Natural killer cell (primary cell): Measurements from ENCODE around the gene MRPS6. TPM values are rescaled to one million over a fixed set of nuclear protein-coding genes. Genes with fewer than 3 reads are reported as not detected.

Experiments used
- ATAC-seq, 3 donors: fragments of 150-1000 bp in 2 of 3; fragments of 200-7000 bp in 1 of 3; cut with Tn5 transposase; 1 replicate in 1 of 3; 2 replicates in 2 of 3; pipeline ENCODE4 v1.10.0; 2021; ENCODE audit warnings: mild to moderate bottlenecking in 2 of 3, moderate library complexity in 2 of 3
- DNase-seq, 2 donors: peaks; one replicate each; pipeline versions ENCODE4 v3.0.0 to v3.0.0-alpha.2; 2013 to 2021; ENCODE audit warnings: mixed read lengths in 1 of 2
- H3K27ac ChIP-seq: one replicate; pipeline ENCODE4 v1.5.1; 2013; ENCODE audit warnings: mild to moderate bottlenecking, low read length
- H3K27me3 ChIP-seq: one replicate; pipeline ENCODE4 v1.6.1; 2013; ENCODE audit warnings: low read length; ENCODE audit not compliant: control insufficient read depth, insufficient read depth
- H3K36me3 ChIP-seq: one replicate; pipeline ENCODE4 v1.6.1; 2013; ENCODE audit warnings: low read length; ENCODE audit not compliant: control insufficient read depth, insufficient read depth
- H3K4me1 ChIP-seq: one replicate; pipeline ENCODE4 v1.6.1; 2013; ENCODE audit warnings: low read length; ENCODE audit not compliant: control insufficient read depth, insufficient read depth
- H3K4me3 ChIP-seq: one replicate; pipeline ENCODE4 v1.5.1; 2013; ENCODE audit warnings: low read length
- H3K9me3 ChIP-seq: one replicate; pipeline ENCODE4 v1.6.1; 2013; ENCODE audit warnings: low read length; ENCODE audit not compliant: control insufficient read depth, insufficient read depth
- H3K27ac Mint-ChIP-seq, 2 donors: one replicate each; pipeline ENCODE4 v1.8.0; 2022; ENCODE audit warnings: mild to moderate bottlenecking in 2 of 2, mixed read lengths in 2 of 2, moderate library complexity in 1 of 2
- H3K27me3 Mint-ChIP-seq, 2 donors: one replicate each; pipeline ENCODE4 v1.8.0; 2022; ENCODE audit warnings: low read depth in 2 of 2, mixed read lengths in 2 of 2
- H3K36me3 Mint-ChIP-seq: one replicate; pipeline ENCODE4 v1.8.0; 2022; ENCODE audit warnings: mixed read lengths
- H3K4me1 Mint-ChIP-seq, 2 donors: one replicate each; pipeline ENCODE4 v1.8.0; 2022; ENCODE audit warnings: mixed read lengths in 2 of 2
- H3K4me3 Mint-ChIP-seq: one replicate; pipeline ENCODE4 v1.8.0; 2022; ENCODE audit warnings: mild to moderate bottlenecking, moderate library complexity, mixed read lengths
- H3K9me3 Mint-ChIP-seq, 2 donors: one replicate each; pipeline ENCODE4 v1.8.0; 2022; ENCODE audit warnings: mixed read lengths in 2 of 2
- CTCF ChIP-seq: fragments of 200-600 bp; IDR thresholded peaks from one replicate; pipeline ENCODE4 v1.8.0; 2022; ENCODE audit warnings: antibody characterized with exemption
- WGBS: methylation state at CpG from one replicate; pipeline ENCODE4 v1.1.7; 2013; ENCODE audit warnings: missing lambda C conversion rate; ENCODE audit not compliant: insufficient coverage; 5-methylcytosine and 5-hydroxymethylcytosine counted together
- intact Hi-C: fragments of 100-400 bp; cut with micrococcal nuclease; formaldehyde crosslinking; loops from one replicate; pipeline ENCODE4 v1.14.2; 2022
- total RNA-seq, 4 donors: library from RNA; stranded (reverse); fragments of 120-200 nt in 1 of 4; gene quantifications; one replicate each; pipeline versions ENCODE4 v1.2.3 to v1.2.4, GENCODE V29; 2013 to 2022

MRPS6 gene
- total RNA-seq, 3 donors from 2014 or later (not counting 1 experiment from before 2014, with no cell fraction given) = 42.7 to 54.5 (median 44.3) TPM

DNA sequence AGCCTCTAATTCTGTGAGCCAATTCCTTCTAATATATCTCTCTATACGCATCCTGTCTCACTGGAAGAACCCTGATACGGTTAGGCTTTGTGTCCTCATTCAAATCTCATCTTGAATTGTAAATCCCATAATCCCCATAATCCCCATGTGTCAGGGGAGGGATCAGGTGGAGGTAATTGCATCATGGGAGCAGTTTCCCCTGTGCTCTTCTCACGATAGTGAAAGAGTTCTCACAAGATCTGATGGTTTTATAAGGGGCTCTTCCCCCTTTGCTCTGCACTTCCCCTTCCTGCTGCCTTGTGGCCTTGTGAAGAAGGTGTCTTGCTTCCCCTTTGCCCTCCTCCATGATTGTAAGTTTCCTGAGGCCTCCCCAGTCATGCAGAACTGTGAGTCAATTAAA is 116.1 kb downstream of the MRPS6 start:
- Mint-ChIP-seq H3K36me3 (no peaks in the 10 kb centered on the region), H3K27me3 (no peaks in the 10 kb centered on the region), H3K27ac (peak overlapping the region in 1 of 2 donors; percentile 24), H3K4me3 (no peak overlapping the region), H3K4me1 (peaks cover 22 to 25% of the 10 kb centered on the region in 2 donors), H3K9me3 (no peaks in the 10 kb centered on the region)
- H3K36me3 ChIP-seq = no peaks in the 10 kb centered on the region
- DNase-seq (no peak), ATAC-seq (no peak)
- no peaks in the 10 kb centered on the region for H3K27me3 ChIP-seq
- WGBS = 47% methylated on average over 3 of the region's 3 CpGs
- intact Hi-C loops = no loop called here
- H3K9me3 ChIP-seq = no peaks in the 10 kb centered on the region
- no peak for TF ChIP-seq CTCF
- no peak overlapping the region for H3K27ac ChIP-seq
- H3K4me3 ChIP-seq = no peak overlapping the region
- peaks cover 4% of the 10 kb centered on the region for H3K4me1 ChIP-seq

GRCh38 chr21:34190576-34191321 is 117.4 kb downstream of the MRPS6 start:
- DNase-seq (no peak), ATAC-seq (no peak)
- Mint-ChIP-seq H3K27me3 (no peaks in the 10 kb centered on the region), H3K36me3 (no peaks in the 10 kb centered on the region), H3K9me3 (no peaks in the 10 kb centered on the region), H3K27ac (peak overlapping the region in 1 of 2 donors; percentile 45), H3K4me1 (peaks cover 22 to 25% of the 10 kb centered on the region in 2 donors), H3K4me3 (no peak overlapping the region)
- H3K36me3 ChIP-seq = no peaks in the 10 kb centered on the region
- no peak for TF ChIP-seq CTCF
- no peak overlapping the region for H3K4me3 ChIP-seq
- no peaks in the 10 kb centered on the region for H3K27me3 ChIP-seq
- peaks cover 4% of the 10 kb centered on the region for H3K4me1 ChIP-seq
- no peaks in the 10 kb centered on the region for H3K9me3 ChIP-seq
- WGBS = 80% methylated on average over 5 of the region's 7 CpGs
- intact Hi-C loops = no loop called here
- no peak overlapping the region for H3K27ac ChIP-seq

DNA sequence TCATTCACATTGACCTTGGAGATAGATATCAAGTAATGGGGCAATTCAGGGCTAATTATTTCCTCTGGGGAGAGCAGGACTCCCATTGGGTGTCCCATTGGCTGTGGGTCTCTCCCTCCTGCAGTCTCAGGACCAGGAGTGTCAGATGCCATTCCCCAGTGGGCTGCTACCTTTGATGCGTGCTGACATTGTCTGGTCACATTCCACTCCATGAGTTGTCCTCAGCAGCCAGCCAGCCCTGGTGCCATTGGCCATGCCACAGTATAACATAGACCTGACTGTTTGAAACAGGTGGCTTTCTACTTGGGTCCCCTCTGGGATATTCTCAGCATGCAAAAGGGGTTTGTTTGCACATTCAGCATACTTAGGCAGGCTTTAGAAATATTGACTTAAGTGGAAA is 118.5 kb downstream of the MRPS6 start:
- intact Hi-C loops = no loop called here
- Histone ChIP-seq H3K4me3 (no peak overlapping the region), H3K27me3 (no peaks in the 10 kb centered on the region), H3K36me3 (no peaks in the 10 kb centered on the region), H3K4me1 (peaks cover 4% of the 10 kb centered on the region), H3K9me3 (no peaks in the 10 kb centered on the region), H3K27ac (no peak overlapping the region)
- Mint-ChIP-seq H3K27ac (peak overlapping the region in 1 of 2 donors; percentile 37), H3K9me3 (no peaks in the 10 kb centered on the region), H3K4me1 (peaks cover 22 to 25% of the 10 kb centered on the region in 2 donors), H3K36me3 (no peaks in the 10 kb centered on the region), H3K4me3 (no peak overlapping the region), H3K27me3 (no peaks in the 10 kb centered on the region)
- TF ChIP-seq CTCF = no peak
- ATAC-seq = no peak
- no peak for DNase-seq
- 94% methylated on average over 1 of the region's 1 CpG for WGBS

Other genes starting within 250 kb of the MRPS6 start
- 10 to 100 TPM; 80.4 to 95.4 (median 94.9) TPM for gene ATP5PO, start 157.8 kb upstream of the MRPS6 start, total RNA-seq
- 10 to 100 TPM; 14.5 to 25.1 (median 17.9) TPM for gene SLC5A3, start within 50 bp of the MRPS6 start, total RNA-seq